ENCODE measurements around the gene NLRX1.
"Not testable (repeated sequence)": the region's sequence is repeated elsewhere in the genome, so short reads cannot be mapped to it uniquely, and the experiment has no call there.

DNA sequence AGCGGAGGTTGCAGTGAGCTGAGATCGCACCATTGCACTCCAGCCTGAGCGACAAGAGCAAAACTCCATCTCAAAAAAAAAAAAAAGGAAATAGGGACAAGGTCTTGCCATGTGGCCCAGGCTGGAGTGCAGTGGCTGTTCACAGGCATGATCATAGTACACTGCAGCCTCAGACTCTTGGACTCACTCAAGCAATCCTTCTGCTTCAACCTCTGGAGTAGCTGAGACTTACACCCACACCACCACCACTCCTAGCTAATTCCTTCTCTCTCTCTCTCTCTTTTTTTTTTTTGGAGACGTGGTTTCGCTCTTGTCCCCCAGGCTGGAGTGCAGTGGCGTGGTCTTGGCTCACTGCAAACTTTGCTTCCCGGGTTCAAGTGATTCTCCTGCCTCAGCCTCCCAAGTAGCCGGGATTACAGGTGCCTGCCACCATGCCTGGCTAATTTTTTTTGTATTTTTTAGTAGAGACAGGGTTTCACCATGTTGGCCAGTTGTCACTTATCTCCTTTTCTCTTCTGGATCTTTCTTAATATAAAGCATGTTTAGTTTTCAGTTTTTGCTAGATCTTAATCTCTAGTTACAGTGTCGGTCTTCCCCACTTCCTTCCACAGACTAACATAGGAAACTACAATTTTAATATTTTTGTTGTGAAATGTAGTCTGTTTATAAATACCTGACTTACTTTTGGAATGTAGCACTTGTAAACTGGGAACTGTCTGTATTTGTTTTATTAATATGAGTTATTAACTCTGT lies 60.2 kb downstream of the NLRX1 start:
- TF ChIP-seq, protein P1, sequence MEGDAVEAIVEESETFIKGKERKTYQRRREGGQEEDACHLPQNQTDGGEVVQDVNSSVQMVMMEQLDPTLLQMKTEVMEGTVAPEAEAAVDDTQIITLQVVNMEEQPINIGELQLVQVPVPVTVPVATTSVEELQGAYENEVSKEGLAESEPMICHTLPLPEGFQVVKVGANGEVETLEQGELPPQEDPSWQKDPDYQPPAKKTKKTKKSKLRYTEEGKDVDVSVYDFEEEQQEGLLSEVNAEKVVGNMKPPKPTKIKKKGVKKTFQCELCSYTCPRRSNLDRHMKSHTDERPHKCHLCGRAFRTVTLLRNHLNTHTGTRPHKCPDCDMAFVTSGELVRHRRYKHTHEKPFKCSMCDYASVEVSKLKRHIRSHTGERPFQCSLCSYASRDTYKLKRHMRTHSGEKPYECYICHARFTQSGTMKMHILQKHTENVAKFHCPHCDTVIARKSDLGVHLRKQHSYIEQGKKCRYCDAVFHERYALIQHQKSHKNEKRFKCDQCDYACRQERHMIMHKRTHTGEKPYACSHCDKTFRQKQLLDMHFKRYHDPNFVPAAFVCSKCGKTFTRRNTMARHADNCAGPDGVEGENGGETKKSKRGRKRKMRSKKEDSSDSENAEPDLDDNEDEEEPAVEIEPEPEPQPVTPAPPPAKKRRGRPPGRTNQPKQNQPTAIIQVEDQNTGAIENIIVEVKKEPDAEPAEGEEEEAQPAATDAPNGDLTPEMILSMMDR (IDR thresholded peaks at IDR 0.05): not testable (repeated sequence)
- not testable (repeated sequence) for TF ChIP-seq ZFX (IDR thresholded peaks at IDR 0.05; ENCODE audit: borderline replicate concordance)
